GM19238 (cell line): ENCODE results near the gene GREB1L.

Experiments used
- DNase-seq: peaks from one replicate; pipeline ENCODE4 v3.0.0; 2011; ENCODE audit warnings: low spot score; ENCODE audit not compliant: insufficient read length

The GREB1L gene

DNA sequence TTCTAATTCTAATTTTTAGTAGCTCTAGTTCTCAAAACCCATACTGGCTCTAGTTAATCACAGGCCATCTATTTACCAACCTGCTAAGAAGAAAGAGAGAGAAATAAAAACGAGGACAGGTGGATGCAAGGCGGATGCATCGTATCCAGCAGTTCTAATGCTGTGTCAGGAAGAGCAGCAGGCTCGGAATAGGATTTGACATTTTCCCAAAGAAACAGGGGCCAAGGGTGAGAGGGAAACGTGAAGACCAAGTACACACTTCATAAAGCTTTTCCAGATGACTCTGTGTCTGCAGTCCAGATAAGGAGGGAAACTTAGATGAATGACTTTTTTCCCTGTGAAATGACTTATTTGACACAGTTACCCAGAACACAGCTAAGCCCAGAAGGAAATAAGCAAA lies 241.0 kb downstream of the GREB1L start:
- DNase-seq: no peak

- no peak for DNase-seq
These were observed 243.0 kb downstream of the GREB1L start for GRCh38 chr18:21484851-21485636.

GRCh38 chr18:21486905-21487437 lies 244.9 kb downstream of the GREB1L start:
- DNase-seq: no peak

DNA sequence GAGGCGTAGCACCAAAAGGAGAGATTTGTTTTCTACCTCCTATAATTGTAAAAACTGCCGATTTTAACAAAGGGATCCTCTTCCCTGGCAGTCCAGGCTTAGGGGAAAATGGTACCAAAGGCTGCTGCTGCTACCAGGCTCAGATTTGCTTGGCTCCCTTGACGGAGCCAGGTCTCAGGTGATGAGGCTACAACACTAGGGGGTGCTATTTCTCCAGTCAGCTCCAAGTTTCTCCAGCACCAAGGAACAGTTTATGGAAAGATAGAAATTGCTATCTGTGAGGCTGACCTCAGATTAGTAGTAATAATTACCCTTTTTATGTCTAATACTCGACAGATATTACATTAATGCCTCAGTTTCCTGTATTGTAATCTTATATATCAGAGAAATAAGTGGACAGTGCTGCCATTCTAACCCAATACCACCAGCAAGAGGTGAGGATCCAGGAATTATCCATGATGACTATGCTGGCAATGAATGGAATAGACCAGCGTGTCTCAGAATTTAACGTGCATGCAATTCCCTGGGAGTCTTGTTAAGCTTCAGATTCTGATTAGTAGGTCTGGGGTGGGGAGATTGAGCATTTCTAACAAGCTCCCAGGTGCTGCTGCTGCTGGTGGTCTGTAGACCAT lies 247.2 kb downstream of the GREB1L start:
- DNase-seq: peak; percentile 31

- no peak for DNase-seq
These were observed 248.0 kb downstream of the GREB1L start for GRCh38 chr18:21489919-21490495.

- no peak for DNase-seq
These were observed 248.7 kb downstream of the GREB1L start for GRCh38 chr18:21490748-21491147.

DNA sequence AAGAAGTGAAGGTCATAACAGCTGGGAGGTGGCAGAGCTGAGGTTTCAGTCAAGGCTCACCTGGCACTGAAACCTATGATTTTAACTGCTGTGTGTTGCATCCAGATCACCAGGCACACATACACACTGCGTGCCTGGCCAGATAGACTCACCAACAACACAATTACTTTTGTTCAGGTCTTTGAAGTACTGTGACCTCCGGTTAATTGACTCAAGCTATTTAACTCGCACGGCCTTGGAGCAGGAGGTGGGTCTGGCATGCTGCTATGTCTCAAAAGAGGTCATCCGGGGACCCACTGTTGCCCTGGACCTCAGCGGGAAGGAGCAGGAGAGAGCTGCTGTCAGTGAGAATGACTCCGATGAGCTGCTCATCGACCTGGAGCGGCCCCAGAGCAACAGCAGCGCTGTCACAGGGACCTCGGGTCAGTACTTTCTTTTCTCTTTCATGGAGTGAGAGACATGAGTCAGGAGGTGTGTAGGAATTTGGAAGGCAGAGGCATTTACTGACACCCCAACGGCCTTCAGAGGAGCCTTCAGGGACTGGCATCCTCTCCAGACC lies 254.3 kb downstream of the GREB1L start:
- DNase-seq: no peak

GRCh38 chr18:21499997-21500396 lies 258.0 kb downstream of the GREB1L start:
- no peak for DNase-seq

- no peak for DNase-seq
These were observed 260.6 kb downstream of the GREB1L start for GRCh38 chr18:21502661-21503060.

DNA sequence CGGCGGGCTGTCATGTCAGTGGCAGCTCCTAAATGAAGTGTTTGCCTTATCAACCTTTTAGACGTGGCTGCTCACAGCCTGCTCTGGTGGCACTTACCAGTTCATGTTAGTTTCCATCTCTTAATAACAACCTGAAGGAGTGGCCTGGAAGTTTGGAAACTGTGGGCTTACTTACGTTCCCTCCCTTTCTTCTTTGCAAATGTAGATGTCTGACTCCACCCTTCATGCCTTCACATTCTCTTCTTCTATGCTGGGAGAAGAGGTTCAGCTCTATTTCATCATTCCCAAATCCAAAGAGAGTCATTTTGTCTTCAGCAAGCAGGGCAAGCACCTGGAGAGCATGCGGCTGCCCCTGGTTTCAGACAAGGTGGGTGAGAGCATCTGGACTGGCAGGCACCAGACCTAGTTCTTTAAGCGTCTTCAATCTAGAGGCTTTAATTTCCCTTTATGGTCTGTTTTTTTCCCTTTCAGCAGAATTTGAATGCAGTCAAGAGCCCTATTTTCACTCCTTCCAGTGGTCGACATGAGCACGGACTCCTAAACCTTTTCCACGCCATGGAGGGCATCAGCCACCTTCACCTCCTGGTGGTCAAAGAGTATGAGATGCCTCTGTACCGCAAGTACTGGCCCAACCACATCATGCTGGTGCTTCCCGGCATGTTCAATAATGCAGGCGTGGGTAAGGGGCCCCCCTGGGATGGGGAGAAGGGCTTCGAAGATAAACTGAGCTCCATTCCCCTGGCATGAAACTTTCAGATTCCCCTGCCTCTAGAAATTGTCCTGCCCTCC lies 266.1 kb downstream of the GREB1L start:
- DNase-seq: no peak

DNA sequence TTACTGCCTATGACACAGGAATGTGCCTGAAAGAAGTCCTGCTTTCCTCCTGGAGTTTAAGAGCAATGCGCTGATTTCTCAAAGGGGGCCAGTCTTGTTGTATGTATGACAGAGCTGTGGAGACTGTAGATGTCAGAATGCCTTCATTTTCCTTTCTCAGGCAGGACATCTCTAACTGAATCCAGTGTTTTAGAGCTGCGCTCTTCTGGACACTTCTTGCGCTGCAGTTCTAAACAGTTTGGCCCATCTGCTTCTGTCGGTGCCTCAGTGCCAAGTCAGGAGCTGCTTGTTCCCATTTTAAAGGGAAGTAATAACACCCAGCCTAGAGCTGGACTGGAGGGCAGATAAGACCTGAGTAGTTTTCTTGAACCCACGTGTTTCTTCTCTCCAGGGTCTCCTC lies 267.0 kb downstream of the GREB1L start:
- no peak for DNase-seq

DNA sequence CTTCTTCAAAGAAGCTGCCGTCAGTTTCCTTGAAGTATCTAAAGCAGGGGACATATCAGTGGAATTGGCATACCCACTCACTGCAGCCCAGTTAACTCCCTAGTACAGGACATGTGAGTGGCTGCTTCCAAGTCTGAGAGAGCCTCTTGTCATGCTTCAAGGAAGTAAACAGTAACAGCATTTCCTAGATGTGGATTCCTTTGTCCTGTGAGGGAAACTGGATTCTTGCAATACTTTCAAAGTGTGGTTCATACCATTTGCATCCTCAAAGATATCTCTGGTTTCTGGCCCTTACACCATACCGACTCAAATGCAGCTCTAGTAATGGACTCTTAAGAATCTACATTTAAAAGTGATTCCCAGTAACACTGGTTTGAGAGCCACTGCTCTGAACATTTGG lies 271.3 kb downstream of the GREB1L start:
- no peak for DNase-seq

- DNase-seq: no peak
These were observed 271.7 kb downstream of the GREB1L start for GRCh38 chr18:21513741-21514140.

DNA sequence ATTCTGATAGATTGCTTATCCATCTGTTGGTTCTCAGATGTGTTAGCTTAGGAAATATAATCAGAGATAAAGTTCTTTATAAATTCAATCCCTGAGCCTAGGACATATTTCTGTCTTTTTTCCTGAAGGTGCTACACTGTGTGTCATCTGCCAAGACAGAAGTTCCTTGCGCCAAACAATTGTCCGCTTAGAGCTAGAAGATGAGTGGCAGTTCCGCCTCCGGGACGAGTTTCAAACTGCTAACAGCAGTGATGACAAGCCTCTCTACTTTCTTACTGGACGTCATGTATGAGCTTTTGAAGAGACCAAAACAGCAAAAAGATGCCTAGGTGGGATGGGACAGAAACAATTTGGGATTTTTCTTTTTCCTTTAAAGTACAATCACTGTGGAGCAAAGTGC lies 280.5 kb downstream of the GREB1L start:
- no peak for DNase-seq

- DNase-seq: no peak
These were observed 283.9 kb downstream of the GREB1L start for GRCh38 chr18:21525916-21526315.

DNA sequence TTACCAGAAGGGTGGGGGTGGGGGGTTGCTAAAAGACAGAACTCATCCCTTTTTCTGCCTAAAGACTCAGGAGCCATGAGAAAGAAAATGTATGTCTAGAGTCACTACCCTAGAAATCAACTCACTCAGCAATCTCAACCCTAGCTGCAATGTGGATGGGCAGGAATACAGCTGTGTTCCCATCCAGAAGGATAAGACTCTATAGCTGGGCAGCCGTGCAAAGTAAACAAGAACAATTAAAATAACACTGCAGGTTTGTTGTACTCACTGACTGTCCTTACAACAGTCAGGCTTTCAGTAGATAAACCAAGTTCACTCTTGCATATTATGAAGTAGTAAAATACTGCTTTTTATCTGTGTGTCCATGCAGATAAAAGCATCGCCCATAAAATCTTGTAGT lies 284.4 kb downstream of the GREB1L start:
- no peak for DNase-seq

DNA sequence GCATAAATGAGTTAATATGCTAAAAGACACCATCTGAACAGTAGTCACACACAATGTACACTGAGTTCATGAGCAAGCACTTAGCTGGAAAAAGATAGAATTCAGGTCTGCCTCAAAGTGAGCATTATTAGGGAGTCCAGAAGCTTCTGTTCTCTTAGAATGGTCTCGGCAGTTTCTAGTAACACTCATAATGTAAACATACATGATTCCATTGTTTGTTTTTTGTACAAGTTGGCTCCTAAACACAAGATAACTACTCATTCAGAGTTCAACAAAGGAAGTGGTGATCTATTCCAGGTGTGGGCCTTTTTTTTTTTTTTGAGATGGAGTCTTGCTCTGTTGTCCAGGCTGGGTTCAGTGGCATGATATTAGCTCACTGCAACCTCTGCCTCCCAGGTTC lies 292.3 kb downstream of the GREB1L start:
- no peak for DNase-seq

- no peak for DNase-seq
These were observed 296.2 kb downstream of the GREB1L start for GRCh38 chr18:21538230-21538629.

- DNase-seq: no peak
These were observed 304.4 kb downstream of the GREB1L start for GRCh38 chr18:21546423-21546822.

- no peak for DNase-seq
These were observed 306.6 kb downstream of the GREB1L start for GRCh38 chr18:21548647-21549046.

DNA sequence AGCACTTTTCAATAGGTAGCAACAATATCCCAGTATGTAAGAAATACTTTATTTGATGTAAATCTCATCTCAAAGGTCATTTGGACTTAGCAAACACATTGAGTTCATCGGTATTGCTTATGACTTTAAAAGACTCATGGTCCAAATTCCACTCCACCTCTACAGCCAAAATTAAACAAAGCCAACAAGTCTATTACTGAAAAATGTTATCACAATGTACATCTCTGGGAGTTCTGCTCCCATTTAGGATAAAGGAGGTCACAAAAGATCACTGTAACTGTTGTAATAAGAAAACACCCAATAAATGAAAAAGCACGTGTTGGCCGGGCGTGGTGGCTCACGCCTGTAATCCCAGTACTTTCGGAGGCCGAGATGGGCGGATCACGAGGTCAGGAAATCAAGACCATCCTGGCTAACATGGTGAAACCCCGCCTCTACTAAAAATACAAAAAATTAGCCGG lies 308.5 kb downstream of the GREB1L start:
- no peak for DNase-seq
